Measurements from ENCODE around the gene DPH3.

GRCh38 chr3:16241225-16241624 is 23.5 kb downstream of the DPH3 start:
- TF ChIP-seq, protein P1, sequence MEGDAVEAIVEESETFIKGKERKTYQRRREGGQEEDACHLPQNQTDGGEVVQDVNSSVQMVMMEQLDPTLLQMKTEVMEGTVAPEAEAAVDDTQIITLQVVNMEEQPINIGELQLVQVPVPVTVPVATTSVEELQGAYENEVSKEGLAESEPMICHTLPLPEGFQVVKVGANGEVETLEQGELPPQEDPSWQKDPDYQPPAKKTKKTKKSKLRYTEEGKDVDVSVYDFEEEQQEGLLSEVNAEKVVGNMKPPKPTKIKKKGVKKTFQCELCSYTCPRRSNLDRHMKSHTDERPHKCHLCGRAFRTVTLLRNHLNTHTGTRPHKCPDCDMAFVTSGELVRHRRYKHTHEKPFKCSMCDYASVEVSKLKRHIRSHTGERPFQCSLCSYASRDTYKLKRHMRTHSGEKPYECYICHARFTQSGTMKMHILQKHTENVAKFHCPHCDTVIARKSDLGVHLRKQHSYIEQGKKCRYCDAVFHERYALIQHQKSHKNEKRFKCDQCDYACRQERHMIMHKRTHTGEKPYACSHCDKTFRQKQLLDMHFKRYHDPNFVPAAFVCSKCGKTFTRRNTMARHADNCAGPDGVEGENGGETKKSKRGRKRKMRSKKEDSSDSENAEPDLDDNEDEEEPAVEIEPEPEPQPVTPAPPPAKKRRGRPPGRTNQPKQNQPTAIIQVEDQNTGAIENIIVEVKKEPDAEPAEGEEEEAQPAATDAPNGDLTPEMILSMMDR (IDR thresholded peaks at IDR 0.05), result no peak
- TF ChIP-seq SIN3A (IDR thresholded peaks at IDR 0.05; ENCODE audit: borderline replicate concordance, low read depth, low read length) (no peak), EP300 (IDR thresholded peaks at IDR 0.05; ENCODE audit: borderline replicate concordance in 1 of 2, low read depth in 1 of 2, low read length in 1 of 2) (no peak), POLR2AphosphoS5 (IDR thresholded peaks at IDR 0.05; ENCODE audit: low read depth, low read length) (no peak), YY1 (IDR thresholded peaks at IDR 0.05; ENCODE audit: low read depth) (no peak), REST (IDR thresholded peaks at IDR 0.05; ENCODE audit: low read depth, low read length) (no peak), FOXM1 (IDR thresholded peaks at IDR 0.05; ENCODE audit: low read depth) (no peak), FOSL2 (IDR thresholded peaks at IDR 0.05; ENCODE audit: borderline replicate concordance, low read depth) (no peak)

Measured in SK-N-SH (cell line).